HG03520 (cell line): ENCODE measurements around the gene CACNA2D1.

ENCODE experiments used
- ATAC-seq: cut with Tn5 transposase; IDR thresholded peaks from one replicate; pipeline ENCODE4 v1.9.1; 2021; ENCODE audit warnings: mild to moderate bottlenecking, moderate library complexity; ENCODE audit not compliant: unreplicated experiment

The CACNA2D1 gene

DNA sequence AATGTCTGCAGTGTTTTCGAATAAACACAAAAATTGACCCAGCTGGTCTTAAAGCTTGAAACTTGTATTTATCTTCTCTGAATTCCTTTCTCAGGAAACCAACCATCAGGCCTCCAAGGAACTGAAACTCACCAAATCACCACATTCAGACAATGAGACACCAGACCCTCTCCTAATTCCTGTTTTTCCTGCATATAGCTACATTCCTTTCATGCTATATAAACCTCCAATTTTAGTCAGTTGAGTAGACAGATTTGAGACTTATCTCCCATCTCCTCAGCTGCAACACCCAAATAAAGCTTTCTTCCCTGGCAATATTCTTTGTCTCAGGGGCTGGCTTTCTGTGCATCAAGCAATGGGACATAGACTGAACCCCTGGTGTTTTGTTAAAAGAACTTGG lies 317.0 kb downstream of the CACNA2D1 start:
- ATAC-seq, result no peak

- no peak for ATAC-seq
These were observed 319.1 kb downstream of the CACNA2D1 start for GRCh38 chr7:82124445-82124844.

GRCh38 chr7:82122275-82122674 lies 321.3 kb downstream of the CACNA2D1 start:
- no peak for ATAC-seq

GRCh38 chr7:82114237-82114636 lies 329.3 kb downstream of the CACNA2D1 start:
- ATAC-seq, result no peak

GRCh38 chr7:82110146-82110840 lies 333.3 kb downstream of the CACNA2D1 start:
- no peak for ATAC-seq

GRCh38 chr7:82109288-82109687 lies 334.3 kb downstream of the CACNA2D1 start:
- ATAC-seq, result no peak

- no peak for ATAC-seq
These were observed 337.4 kb downstream of the CACNA2D1 start for GRCh38 chr7:82106201-82106600.

- ATAC-seq, result peak; percentile 45
These were observed 338.1 kb downstream of the CACNA2D1 start for GRCh38 chr7:82105463-82105862.

DNA sequence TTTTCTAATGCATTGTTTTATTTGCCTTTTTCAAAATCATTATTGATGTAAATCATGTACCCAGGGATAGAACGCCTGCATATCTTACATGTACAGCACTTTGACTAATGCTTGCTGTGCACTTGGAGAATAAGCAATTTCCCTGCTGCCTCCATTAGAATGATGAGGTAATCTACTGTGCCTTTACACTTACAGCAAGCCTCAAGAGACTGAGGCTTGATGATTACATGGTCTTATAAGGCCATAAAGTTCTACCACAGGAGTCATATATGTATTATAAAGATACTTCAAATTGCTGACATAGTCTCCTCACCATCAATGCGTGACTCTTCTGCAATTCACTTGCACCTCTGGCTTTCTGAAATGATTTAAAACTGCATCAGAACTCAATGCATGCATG lies 345.2 kb downstream of the CACNA2D1 start:
- no peak for ATAC-seq

- no peak for ATAC-seq
These were observed 352.4 kb downstream of the CACNA2D1 start for GRCh38 chr7:82091126-82091684.

- ATAC-seq, result no peak
These were observed 356.5 kb downstream of the CACNA2D1 start for GRCh38 chr7:82087099-82087498.

DNA sequence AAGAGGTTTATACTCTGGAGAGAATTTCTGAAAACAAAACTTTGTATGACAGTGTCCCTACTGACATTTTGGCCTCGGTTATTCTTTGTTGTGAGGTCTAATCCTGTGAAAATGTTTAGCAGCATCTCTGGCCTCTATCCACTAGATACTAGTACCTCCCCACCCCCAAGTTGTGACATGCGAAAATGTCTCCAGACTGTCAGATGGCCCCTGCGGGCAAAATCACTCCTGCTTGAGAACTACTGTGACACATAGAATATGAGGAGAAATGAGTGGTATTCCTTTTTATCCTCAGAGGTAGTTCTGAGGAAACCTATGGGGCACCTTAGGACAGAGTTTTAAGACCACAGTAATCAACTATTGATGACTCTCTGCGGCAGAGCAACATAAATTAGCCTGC lies 358.5 kb downstream of the CACNA2D1 start:
- no peak for ATAC-seq

DNA sequence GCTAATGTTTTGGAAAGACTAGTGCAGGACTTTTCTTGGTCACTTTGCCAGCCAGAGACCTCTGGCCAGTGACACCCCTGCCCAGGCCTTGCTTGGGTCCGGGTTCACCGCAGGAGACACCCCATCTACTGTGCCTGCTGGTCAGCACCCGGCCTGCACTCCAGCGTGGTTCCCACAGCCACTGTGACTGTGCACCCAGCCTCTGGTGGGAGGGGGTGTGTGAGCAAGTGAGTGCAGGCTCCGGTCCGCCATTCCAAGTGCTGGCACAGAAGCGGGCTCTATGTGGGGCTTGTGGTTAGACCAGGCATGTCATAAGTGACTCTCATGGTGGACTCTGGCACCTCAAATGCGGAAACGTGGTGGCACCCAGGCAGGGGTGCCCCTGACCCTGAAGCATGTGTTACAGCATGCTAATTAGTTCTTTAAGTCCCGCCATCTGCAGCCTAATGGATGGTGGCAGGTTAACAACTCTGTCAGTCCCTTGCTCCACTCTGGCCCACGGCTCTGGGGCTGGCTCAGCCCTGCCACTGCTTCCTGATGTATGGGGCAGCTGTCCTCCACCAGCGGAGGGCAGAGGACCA lies 361.8 kb downstream of the CACNA2D1 start:
- no peak for ATAC-seq

GRCh38 chr7:82080254-82080927 lies 363.2 kb downstream of the CACNA2D1 start:
- ATAC-seq, result peak; percentile 58

DNA sequence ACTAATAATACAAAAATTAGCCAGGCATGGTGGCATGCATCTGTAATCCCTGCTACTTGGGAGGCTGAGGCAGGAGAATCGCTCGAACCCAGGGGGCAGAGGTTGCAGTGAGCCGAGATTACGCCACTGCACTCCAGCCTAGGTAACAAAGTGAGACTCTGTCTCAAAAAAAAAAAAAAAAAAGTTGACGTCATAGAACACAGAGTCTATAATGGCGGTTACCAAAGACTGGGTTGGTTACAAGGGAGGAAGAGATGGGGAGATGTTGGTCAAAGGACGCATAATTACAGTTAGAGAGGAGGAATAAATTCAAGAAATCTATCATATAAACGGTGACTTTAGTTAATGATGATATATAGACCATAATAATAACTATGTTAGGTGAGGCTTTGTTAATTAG lies 364.1 kb downstream of the CACNA2D1 start:
- no peak for ATAC-seq

- peak; percentile 47 for ATAC-seq
These were observed 364.8 kb downstream of the CACNA2D1 start for GRCh38 chr7:82078807-82079206.

GRCh38 chr7:82071468-82071867 lies 372.1 kb downstream of the CACNA2D1 start:
- ATAC-seq, result no peak

- no peak for ATAC-seq
These were observed 375.8 kb downstream of the CACNA2D1 start for GRCh38 chr7:82067628-82068264.

DNA sequence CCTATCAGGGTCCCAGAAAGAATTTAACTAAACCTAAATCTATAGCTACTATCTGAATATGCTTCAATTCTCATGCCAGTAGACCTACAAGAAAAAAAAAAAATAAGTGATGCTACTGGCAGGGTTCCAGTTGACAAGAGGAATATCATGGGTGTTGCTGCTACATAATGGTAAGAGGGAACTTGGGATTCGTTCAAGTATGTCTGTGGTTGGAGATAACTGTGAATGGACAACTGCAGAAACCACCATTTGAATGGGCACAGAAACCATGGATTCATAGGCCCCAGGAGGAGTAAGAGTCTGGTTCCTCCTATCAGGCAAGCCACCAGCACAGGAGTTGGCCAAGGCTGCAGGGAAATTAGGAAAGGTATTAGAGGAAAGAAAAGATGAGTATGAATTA lies 386.1 kb downstream of the CACNA2D1 start:
- no peak for ATAC-seq

DNA sequence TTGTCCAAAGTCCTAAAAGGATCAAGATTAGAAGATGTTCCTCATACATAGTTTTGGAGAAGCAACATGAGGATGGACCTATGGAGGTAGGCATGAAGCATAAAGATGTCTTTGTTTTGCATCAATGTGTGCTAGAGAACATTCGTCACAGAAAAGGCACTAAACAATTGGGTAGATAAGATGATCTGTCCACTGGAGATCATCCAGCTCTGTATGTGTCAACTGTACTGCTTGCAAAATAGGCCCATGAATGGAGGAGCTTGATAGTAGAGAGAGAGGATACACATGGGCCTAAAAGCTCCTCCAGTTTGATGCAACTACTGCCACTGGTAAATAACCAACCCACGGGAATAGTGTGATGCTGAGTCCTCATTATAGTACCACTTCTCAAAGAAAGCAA lies 387.3 kb downstream of the CACNA2D1 start:
- no peak for ATAC-seq

- no peak for ATAC-seq
These were observed 389.0 kb downstream of the CACNA2D1 start for GRCh38 chr7:82054544-82054943.
